Stomach smooth muscle (tissue), 2 donors: ENCODE data around the gene AMDHD2.

Experiments
- H3K27ac ChIP-seq: one replicate; pipeline ENCODE4 v1.7.0; 2013; ENCODE audit warnings: mild to moderate bottlenecking, low read length, inconsistent platforms
- H3K27me3 ChIP-seq, 2 donors: one replicate each; pipeline ENCODE4 v1.7.0; 2013; ENCODE audit warnings: low read length in 2 of 2; ENCODE audit not compliant: insufficient read depth in 2 of 2, control insufficient read depth in 1 of 2
- H3K36me3 ChIP-seq, 2 donors: one replicate each; pipeline ENCODE4 v1.7.0; 2013; ENCODE audit warnings: low read length in 2 of 2; ENCODE audit not compliant: control insufficient read depth in 2 of 2, insufficient read depth in 2 of 2
- H3K4me1 ChIP-seq: one replicate; pipeline ENCODE4 v1.7.0; 2013; ENCODE audit warnings: low read length; ENCODE audit not compliant: control insufficient read depth, insufficient read depth
- H3K4me3 ChIP-seq, 2 donors: one replicate each; pipeline ENCODE4 v1.7.0; 2013; ENCODE audit warnings: low read length in 2 of 2
- H3K9ac ChIP-seq, 2 donors: one replicate each; pipeline ENCODE4 v1.7.0; 2013; ENCODE audit warnings: low read length in 2 of 2, mild to moderate bottlenecking in 1 of 2
- H3K9me3 ChIP-seq, 2 donors: one replicate each; pipeline ENCODE4 v1.7.0; 2013; ENCODE audit warnings: low read length in 2 of 2; ENCODE audit not compliant: control insufficient read depth in 2 of 2
- donor health status: healthy.
- donor health status: Pancreatic carcinoma.

Gene AMDHD2

GRCh38 chr16:2483939-2484897 is 36.0 kb upstream of the AMDHD2 start:
- Histone ChIP-seq H3K9ac (peak overlapping the region; percentile 74 to 80), H3K36me3 (no peaks in the 10 kb centered on the region), H3K9me3 (no peaks in the 10 kb centered on the region), H3K4me3 (peak overlapping the region in 1 of 2 donors; percentile 71), H3K27me3 (no peaks in the 10 kb centered on the region), H3K4me1 (peaks cover 41% of the 10 kb centered on the region), H3K27ac (peak overlapping the region; percentile 88)

GRCh38 chr16:2484898-2485508 is 35.2 kb upstream of the AMDHD2 start:
- Histone ChIP-seq H3K27ac (no peak overlapping the region), H3K27me3 (no peaks in the 10 kb centered on the region), H3K4me1 (peaks cover 41% of the 10 kb centered on the region), H3K4me3 (no peak overlapping the region), H3K36me3 (no peaks in the 10 kb centered on the region), H3K9ac (peak overlapping the region in 1 of 2 donors; percentile 74), H3K9me3 (no peaks in the 10 kb centered on the region)

DNA sequence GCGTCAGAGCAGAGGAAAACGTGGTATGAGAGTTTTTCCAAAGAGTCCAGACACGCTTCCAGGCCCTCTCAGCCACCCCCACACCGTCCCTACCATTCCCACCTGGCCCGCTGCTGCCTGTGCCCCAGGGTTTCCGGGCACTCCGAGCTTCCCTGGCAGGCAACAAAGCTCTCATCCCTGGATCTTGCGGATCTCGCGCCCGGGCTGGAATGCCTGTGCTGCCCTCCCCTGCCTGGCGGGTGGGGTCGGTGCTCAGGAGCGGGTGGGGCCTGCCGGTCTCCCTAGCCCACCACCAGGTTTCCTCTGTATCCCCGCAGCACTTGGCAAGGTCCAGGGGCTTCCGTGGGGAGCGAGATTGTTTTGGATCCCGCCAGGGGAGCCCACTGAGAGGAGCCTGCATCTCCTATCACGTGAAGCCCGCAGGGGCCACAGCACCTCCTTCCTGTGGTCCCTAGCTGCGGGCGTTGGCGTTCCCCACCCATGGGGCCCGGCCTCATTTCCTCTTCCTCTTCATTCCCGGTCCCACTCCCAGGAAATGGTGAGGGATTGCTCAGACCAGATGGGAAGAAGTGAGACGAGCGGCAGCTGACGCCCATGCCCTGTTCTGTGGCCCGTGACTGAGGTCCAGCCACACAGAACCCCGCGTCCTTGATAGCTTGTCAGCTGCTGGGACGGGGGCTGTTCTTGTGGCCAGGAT is 34.2 kb upstream of the AMDHD2 start:
- Histone ChIP-seq H3K4me1 (peaks cover 41% of the 10 kb centered on the region), H3K27me3 (no peaks in the 10 kb centered on the region), H3K27ac (no peak overlapping the region), H3K9ac (no peak overlapping the region), H3K4me3 (no peak overlapping the region), H3K36me3 (peaks cover 0 to 4% of the 10 kb centered on the region in 2 donors), H3K9me3 (no peaks in the 10 kb centered on the region)

GRCh38 chr16:2486645-2487516 is 33.3 kb upstream of the AMDHD2 start:
- peaks cover 0 to 4% of the 10 kb centered on the region in 2 donors for H3K36me3 ChIP-seq
- H3K9ac ChIP-seq, result no peak overlapping the region
- H3K4me1 ChIP-seq, result peaks cover 41% of the 10 kb centered on the region
- no peaks in the 10 kb centered on the region for H3K27me3 ChIP-seq
- no peak overlapping the region for H3K4me3 ChIP-seq
- no peak overlapping the region for H3K27ac ChIP-seq
- no peaks in the 10 kb centered on the region for H3K9me3 ChIP-seq

GRCh38 chr16:2487517-2487842 is 32.7 kb upstream of the AMDHD2 start:
- Histone ChIP-seq H3K27me3 (no peaks in the 10 kb centered on the region), H3K36me3 (peaks cover 0 to 4% of the 10 kb centered on the region in 2 donors), H3K27ac (no peak overlapping the region), H3K9me3 (no peaks in the 10 kb centered on the region), H3K9ac (no peak overlapping the region), H3K4me1 (peaks cover 37% of the 10 kb centered on the region), H3K4me3 (no peak overlapping the region)

DNA sequence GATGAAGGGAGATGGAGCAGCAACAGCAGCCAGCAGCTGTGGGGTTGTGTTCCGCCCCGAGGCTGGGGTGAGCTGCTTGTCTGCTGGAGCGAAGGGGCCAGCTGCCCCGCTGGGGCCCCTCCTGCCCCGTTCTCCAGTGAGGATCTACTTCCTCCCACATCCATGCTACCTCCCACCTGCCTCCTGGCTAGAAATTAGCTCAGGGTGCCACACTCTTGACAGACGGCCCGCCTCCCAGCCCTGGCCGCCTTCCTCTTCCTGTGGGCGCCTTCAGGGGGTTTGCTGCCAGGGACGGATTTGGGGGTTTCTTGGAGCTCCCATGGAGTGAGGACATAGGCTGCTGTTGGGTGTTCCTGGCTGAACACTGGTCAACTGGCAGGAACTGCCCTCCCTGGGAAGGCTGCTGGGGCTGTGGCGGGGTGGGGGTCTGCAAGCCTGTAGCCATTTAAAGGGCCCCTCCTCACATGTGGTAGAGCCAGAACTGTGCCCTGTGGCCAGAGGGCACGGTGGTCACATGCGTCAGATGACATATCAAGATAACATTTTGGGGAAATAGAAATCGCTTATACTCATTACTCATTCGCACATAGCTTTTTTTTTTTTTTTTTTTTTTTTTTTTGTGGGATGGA is 32.2 kb upstream of the AMDHD2 start:
- Histone ChIP-seq H3K9ac (no peak overlapping the region), H3K4me1 (peaks cover 31% of the 10 kb centered on the region)

GRCh38 chr16:2489581-2489980 is 30.6 kb upstream of the AMDHD2 start:
- Histone ChIP-seq H3K27ac (no peak overlapping the region), H3K36me3 (peaks cover 0 to 4% of the 10 kb centered on the region in 2 donors), H3K27me3 (no peaks in the 10 kb centered on the region), H3K9ac (no peak overlapping the region), H3K4me1 (peaks cover 16% of the 10 kb centered on the region), H3K9me3 (no peaks in the 10 kb centered on the region), H3K4me3 (no peak overlapping the region)

More for the DNA sequence above, 32.2 kb upstream of the AMDHD2 start:
- H3K27ac ChIP-seq, result no peak overlapping the region
- no peaks in the 10 kb centered on the region for H3K27me3 ChIP-seq
- H3K36me3 ChIP-seq, result peaks cover 0 to 4% of the 10 kb centered on the region in 2 donors
- H3K9me3 ChIP-seq, result no peaks in the 10 kb centered on the region
- no peak overlapping the region for H3K4me3 ChIP-seq

GRCh38 chr16:2490190-2491105 is 29.7 kb upstream of the AMDHD2 start:
- peaks cover 11% of the 10 kb centered on the region for H3K4me1 ChIP-seq
- H3K9me3 ChIP-seq, result no peaks in the 10 kb centered on the region
- no peak overlapping the region for H3K27ac ChIP-seq
- peaks cover 0 to 4% of the 10 kb centered on the region in 2 donors for H3K36me3 ChIP-seq
- H3K4me3 ChIP-seq, result no peak overlapping the region
- no peaks in the 10 kb centered on the region for H3K27me3 ChIP-seq
- H3K9ac ChIP-seq, result no peak overlapping the region

GRCh38 chr16:2492292-2492691 is 27.9 kb upstream of the AMDHD2 start:
- H3K9ac ChIP-seq, result no peak overlapping the region
- no peaks in the 10 kb centered on the region for H3K27me3 ChIP-seq
- peaks cover 5% of the 10 kb centered on the region for H3K4me1 ChIP-seq
- H3K36me3 ChIP-seq, result peaks cover 0 to 18% of the 10 kb centered on the region in 2 donors
- no peak overlapping the region for H3K27ac ChIP-seq
- no peaks in the 10 kb centered on the region for H3K9me3 ChIP-seq
- H3K4me3 ChIP-seq, result no peak overlapping the region
